SK-N-SH treated with all-trans-retinoic acid at 6 μM for 48 hours (cell line): ENCODE measurements around the gene GNS.

ENCODE experiments used
- ATAC-seq: fragments of 200-7000 bp; cut with Tn5 transposase; 3 replicates; pipeline ENCODE4 v1.9.1; 2020; ENCODE audit warnings: mild to moderate bottlenecking, moderate library complexity
- ARNTL ChIP-seq: fragments of 450-650 bp; formaldehyde crosslinking; IDR thresholded peaks from 2 replicates; pipeline ENCODE4 v1.5.0; 2020; ENCODE audit warnings: low read depth, mild to moderate bottlenecking, moderate library complexity, borderline replicate concordance
- BACH2 ChIP-seq: fragments of 250-450 bp; sonication (Bioruptor Pico); IDR thresholded peaks from 2 replicates; pipeline ENCODE4 v1.9.0; 2021; ENCODE audit warnings: mild to moderate bottlenecking, borderline replicate concordance
- CSDC2 ChIP-seq: fragments of 250-450 bp; sonication (Bioruptor Pico); IDR thresholded peaks from 2 replicates; pipeline ENCODE4 v1.5.0; 2020; ENCODE audit warnings: mild to moderate bottlenecking, moderate library complexity
- ESRRG ChIP-seq: fragments of 250-450 bp; sonication (Bioruptor Pico); IDR thresholded peaks from 2 replicates; pipeline ENCODE4 v1.6.1; 2021; ENCODE audit warnings: mild to moderate bottlenecking
- GLIS3 ChIP-seq: fragments of 250-450 bp; sonication (Bioruptor Pico); IDR thresholded peaks from 2 replicates; pipeline ENCODE4 v1.5.0; 2020; ENCODE audit warnings: mild to moderate bottlenecking, moderate library complexity
- ISL1 ChIP-seq: fragments of 250-450 bp; sonication (Bioruptor Pico); IDR thresholded peaks from 2 replicates; pipeline ENCODE4 v2.1.2; 2022; ENCODE audit warnings: mild to moderate bottlenecking, moderate library complexity
- OSR1 ChIP-seq: fragments of 250-450 bp; sonication (Bioruptor Pico); IDR thresholded peaks from 2 replicates; pipeline ENCODE4 v1.8.0; 2022; ENCODE audit warnings: moderate library complexity, mild to moderate bottlenecking, inconsistent platforms
- RARB ChIP-seq: fragments of 250-450 bp; sonication (Bioruptor Pico); IDR thresholded peaks from 2 replicates; pipeline ENCODE4 v1.8.0; 2021; ENCODE audit warnings: mild to moderate bottlenecking, moderate library complexity
- TCF4 ChIP-seq: fragments of 250-450 bp; sonication (Bioruptor Pico); IDR thresholded peaks from 2 replicates; pipeline ENCODE4 v1.8.0; 2021; ENCODE audit warnings: mild to moderate bottlenecking, moderate library complexity, borderline replicate concordance
- ZC3H10 ChIP-seq: fragments of 250-450 bp; sonication (Bioruptor Pico); IDR thresholded peaks from 2 replicates; pipeline ENCODE4 v1.5.1; 2021; ENCODE audit warnings: mild to moderate bottlenecking, moderate library complexity
- ZFP3 ChIP-seq: fragments of 250-450 bp; sonication (Bioruptor Pico); IDR thresholded peaks from 2 replicates; pipeline ENCODE4 v1.5.0; 2020; ENCODE audit warnings: mild to moderate bottlenecking, moderate library complexity
- ZNF565 ChIP-seq: fragments of 450-650 bp; formaldehyde crosslinking; conservative IDR thresholded peaks from 2 replicates; pipeline ENCODE4 v1.5.0; 2020; ENCODE audit warnings: low read depth, mild to moderate bottlenecking, moderate library complexity
- ZNF8 ChIP-seq: fragments of 450-650 bp; formaldehyde crosslinking; IDR thresholded peaks from 2 replicates; pipeline ENCODE4 v1.5.0; 2020; ENCODE audit warnings: mild to moderate bottlenecking, moderate library complexity
- TF ChIP-seq, protein P1 (sequence below): fragments of 250-450 bp; sonication (Bioruptor Pico); IDR thresholded peaks from 2 replicates; pipeline ENCODE4 v1.8.0; 2021; ENCODE audit warnings: low read depth, mild to moderate bottlenecking, moderate library complexity, borderline replicate concordance
- TF ChIP-seq, protein P2 (sequence below): fragments of 250-450 bp; sonication (Bioruptor Pico); IDR thresholded peaks from 2 replicates; pipeline ENCODE4 v1.5.0; 2020; ENCODE audit warnings: mild to moderate bottlenecking, moderate library complexity
- TF ChIP-seq, protein P3 (sequence below): fragments of 250-450 bp; sonication (Bioruptor Pico); IDR thresholded peaks from 2 replicates; pipeline ENCODE4 v1.5.1; 2020; ENCODE audit warnings: low read depth, mild to moderate bottlenecking, moderate library complexity

Gene GNS

DNA sequence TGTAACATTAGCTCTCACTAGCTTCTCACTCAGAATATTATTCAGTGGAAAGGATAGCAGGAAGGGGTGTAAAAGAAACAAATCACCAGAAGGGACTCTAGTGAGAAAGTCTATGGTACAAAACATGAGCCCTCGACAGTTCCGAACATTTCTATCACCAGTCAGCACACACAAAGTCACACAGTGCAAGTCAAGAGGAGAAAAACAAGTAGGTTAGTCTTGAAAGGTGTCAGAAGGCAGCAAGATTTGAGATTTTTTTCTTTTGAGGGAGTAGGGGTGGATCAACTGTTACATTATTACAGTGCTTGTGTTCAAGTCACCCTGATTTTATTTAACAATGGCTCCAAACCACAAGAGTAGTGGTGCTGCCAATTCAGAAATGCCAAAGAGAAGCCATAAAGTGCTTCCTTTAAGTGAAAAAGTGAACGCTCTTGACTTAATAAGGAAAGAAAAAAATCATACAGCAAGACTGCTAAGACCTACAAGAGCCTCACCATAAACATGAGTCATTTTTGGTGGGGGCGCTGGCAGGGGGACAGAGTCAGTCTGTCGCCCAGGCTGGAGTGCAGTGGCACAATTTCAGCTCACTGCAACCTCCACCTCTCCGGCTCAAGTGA, 42.3 kb downstream of the GNS start (continued):
- TF ChIP-seq, protein P1, sequence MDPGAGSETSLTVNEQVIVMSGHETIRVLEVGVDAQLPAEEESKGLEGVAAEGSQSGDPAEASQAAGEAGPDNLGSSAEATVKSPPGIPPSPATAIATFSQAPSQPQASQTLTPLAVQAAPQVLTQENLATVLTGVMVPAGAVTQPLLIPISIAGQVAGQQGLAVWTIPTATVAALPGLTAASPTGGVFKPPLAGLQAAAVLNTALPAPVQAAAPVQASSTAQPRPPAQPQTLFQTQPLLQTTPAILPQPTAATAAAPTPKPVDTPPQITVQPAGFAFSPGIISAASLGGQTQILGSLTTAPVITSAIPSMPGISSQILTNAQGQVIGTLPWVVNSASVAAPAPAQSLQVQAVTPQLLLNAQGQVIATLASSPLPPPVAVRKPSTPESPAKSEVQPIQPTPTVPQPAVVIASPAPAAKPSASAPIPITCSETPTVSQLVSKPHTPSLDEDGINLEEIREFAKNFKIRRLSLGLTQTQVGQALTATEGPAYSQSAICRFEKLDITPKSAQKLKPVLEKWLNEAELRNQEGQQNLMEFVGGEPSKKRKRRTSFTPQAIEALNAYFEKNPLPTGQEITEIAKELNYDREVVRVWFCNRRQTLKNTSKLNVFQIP (CRISPR knock-in tag): no peak
- TF ChIP-seq GLIS3 (CRISPR knock-in tag): no peak
- TF ChIP-seq, protein P2, sequence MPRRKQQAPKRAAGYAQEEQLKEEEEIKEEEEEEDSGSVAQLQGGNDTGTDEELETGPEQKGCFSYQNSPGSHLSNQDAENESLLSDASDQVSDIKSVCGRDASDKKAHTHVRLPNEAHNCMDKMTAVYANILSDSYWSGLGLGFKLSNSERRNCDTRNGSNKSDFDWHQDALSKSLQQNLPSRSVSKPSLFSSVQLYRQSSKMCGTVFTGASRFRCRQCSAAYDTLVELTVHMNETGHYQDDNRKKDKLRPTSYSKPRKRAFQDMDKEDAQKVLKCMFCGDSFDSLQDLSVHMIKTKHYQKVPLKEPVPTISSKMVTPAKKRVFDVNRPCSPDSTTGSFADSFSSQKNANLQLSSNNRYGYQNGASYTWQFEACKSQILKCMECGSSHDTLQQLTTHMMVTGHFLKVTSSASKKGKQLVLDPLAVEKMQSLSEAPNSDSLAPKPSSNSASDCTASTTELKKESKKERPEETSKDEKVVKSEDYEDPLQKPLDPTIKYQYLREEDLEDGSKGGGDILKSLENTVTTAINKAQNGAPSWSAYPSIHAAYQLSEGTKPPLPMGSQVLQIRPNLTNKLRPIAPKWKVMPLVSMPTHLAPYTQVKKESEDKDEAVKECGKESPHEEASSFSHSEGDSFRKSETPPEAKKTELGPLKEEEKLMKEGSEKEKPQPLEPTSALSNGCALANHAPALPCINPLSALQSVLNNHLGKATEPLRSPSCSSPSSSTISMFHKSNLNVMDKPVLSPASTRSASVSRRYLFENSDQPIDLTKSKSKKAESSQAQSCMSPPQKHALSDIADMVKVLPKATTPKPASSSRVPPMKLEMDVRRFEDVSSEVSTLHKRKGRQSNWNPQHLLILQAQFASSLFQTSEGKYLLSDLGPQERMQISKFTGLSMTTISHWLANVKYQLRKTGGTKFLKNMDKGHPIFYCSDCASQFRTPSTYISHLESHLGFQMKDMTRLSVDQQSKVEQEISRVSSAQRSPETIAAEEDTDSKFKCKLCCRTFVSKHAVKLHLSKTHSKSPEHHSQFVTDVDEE: no peak

DNA sequence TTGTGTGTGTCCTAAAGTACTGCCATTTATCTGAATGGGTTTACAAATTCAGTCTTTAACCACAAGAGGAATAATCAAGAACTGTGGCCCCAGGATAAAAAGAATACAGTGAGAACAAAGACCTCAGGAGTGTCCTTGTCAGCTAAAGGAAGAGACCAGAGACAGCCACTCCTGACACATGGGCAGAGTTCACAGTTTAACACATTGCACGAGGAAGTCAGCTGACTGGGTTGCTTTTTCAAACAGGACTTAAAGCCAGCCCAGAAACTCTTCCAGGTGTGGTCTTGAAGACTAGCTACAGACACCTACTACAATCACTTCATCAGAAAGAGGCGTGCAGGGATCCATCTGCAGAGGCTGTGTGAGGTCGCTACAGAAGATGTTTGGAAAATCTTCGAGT, 42.8 kb downstream of the GNS start:
- TF ChIP-seq ZNF8 (CRISPR knock-in tag) (no peak), CSDC2 (no peak), GLIS3 (CRISPR knock-in tag) (no peak), RARB (CRISPR knock-in tag) (no peak), OSR1 (CRISPR knock-in tag) (no peak), TCF4 (CRISPR knock-in tag) (no peak), ESRRG (CRISPR knock-in tag) (no peak), ZNF565 (CRISPR knock-in tag) (no peak), ZC3H10 (no peak)
- TF ChIP-seq, protein P1 (CRISPR knock-in tag): no peak
- ATAC-seq: no peak

DNA sequence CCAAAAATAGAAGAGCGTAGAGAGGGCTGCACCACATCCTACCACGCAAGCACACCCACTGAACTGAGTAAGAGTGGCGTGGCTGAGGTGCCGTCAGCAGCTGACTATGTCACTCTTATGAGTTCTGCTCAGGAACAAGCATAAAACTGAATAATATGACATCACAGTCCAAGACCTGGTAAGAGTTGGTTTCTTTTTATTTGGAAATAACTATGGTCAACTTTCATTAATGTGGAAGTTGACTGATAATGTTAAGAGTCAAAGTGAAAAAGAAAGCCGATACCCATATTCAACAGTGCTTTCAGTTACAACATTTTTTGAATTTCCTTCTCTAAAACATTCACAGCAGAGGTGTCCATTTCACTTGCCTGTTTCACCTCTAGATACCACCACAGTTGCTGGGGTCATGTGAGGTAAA, 44.6 kb downstream of the GNS start:
- no peak for ATAC-seq
- TF ChIP-seq TCF4 (CRISPR knock-in tag) (no peak), ZNF565 (CRISPR knock-in tag) (no peak), GLIS3 (CRISPR knock-in tag) (no peak), ZC3H10 (no peak), ZNF8 (CRISPR knock-in tag) (no peak), ISL1 (CRISPR knock-in tag) (no peak), ZFP3 (no peak), RARB (CRISPR knock-in tag) (no peak), ARNTL (CRISPR knock-in tag) (no peak), BACH2 (CRISPR knock-in tag) (no peak), CSDC2 (no peak), OSR1 (CRISPR knock-in tag) (no peak), ESRRG (CRISPR knock-in tag) (no peak)
- TF ChIP-seq, protein P2: no peak
- TF ChIP-seq, protein P1 (CRISPR knock-in tag): no peak
- TF ChIP-seq, protein P3, sequence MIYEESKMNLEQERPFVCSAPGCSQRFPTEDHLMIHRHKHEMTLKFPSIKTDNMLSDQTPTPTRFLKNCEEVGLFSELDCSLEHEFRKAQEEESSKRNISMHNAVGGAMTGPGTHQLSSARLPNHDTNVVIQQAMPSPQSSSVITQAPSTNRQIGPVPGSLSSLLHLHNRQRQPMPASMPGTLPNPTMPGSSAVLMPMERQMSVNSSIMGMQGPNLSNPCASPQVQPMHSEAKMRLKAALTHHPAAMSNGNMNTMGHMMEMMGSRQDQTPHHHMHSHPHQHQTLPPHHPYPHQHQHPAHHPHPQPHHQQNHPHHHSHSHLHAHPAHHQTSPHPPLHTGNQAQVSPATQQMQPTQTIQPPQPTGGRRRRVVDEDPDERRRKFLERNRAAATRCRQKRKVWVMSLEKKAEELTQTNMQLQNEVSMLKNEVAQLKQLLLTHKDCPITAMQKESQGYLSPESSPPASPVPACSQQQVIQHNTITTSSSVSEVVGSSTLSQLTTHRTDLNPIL (CRISPR knock-in tag): no peak
